ENCODE measurements around the gene ADRM1.

The ADRM1 gene

GRCh38 chr20:62307226-62308101 is 4.7 kb downstream of the ADRM1 start:
- H3K4me3 ChIP-seq (ENCODE audit: low read depth, low read length), result no peak overlapping the region
- in situ Hi-C loops (cut with HindIII; ENCODE audit: low pct_ligation_motif_present, low sequenced_read_pairs), result no loop called here

DNA sequence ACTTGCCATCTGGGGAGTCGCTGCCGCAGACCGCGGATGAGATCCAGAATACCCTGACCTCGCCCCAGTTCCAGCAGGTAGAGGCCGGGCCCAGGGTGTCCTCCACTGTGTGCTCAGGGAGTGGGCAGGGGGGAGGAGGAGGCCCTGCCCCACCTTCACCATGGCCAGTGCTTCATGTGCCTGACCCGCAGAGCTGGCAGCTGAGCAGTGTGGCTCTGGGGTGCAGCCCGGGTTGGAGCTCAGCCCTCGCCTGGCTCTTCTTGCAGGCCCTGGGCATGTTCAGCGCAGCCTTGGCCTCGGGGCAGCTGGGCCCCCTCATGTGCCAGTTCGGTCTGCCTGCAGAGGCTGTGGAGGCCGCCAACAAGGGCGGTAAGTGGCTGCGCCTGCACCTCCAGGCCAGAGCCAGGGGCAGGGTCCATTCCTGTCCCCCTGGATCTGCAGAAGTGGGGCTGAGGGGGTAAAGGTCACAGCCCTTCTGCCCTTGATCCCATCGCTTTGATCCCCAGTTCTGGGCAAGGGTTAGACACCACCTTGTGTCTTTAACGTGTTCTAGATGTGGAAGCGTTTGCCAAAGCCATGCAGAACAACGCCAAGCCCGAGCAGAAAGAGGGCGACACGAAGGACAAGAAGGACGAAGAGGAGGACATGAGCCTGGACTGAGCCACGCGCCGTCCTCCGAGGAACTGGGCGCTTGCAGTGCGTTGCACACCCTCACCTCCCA is 5.5 kb downstream of the ADRM1 start:
- no peak for DNase-seq
- no peaks in the 10 kb centered on the region for H3K27me3 ChIP-seq (replicated peaks)
- no peak overlapping the region for H3K27ac ChIP-seq
- TF ChIP-seq, protein P1, sequence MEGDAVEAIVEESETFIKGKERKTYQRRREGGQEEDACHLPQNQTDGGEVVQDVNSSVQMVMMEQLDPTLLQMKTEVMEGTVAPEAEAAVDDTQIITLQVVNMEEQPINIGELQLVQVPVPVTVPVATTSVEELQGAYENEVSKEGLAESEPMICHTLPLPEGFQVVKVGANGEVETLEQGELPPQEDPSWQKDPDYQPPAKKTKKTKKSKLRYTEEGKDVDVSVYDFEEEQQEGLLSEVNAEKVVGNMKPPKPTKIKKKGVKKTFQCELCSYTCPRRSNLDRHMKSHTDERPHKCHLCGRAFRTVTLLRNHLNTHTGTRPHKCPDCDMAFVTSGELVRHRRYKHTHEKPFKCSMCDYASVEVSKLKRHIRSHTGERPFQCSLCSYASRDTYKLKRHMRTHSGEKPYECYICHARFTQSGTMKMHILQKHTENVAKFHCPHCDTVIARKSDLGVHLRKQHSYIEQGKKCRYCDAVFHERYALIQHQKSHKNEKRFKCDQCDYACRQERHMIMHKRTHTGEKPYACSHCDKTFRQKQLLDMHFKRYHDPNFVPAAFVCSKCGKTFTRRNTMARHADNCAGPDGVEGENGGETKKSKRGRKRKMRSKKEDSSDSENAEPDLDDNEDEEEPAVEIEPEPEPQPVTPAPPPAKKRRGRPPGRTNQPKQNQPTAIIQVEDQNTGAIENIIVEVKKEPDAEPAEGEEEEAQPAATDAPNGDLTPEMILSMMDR (IDR thresholded peaks at IDR 0.05; ENCODE audit: low read depth, low read length, missing control alignments), result no peak
- H3K4me3 ChIP-seq (ENCODE audit: low read depth, low read length), result no peak overlapping the region
- in situ Hi-C loops (cut with HindIII; ENCODE audit: low pct_ligation_motif_present, low sequenced_read_pairs), result no loop called here
- peaks cover 91% of the 10 kb centered on the region for H3K36me3 ChIP-seq (replicated peaks)

More at GRCh38 chr20:62307226-62308101, 4.7 kb downstream of the ADRM1 start:
- TF ChIP-seq, protein P1 (IDR thresholded peaks at IDR 0.05; ENCODE audit: low read depth, low read length, missing control alignments), result no peak
- Histone ChIP-seq H3K36me3 (replicated peaks) (peaks cover 83% of the 10 kb centered on the region), H3K27me3 (replicated peaks) (no peaks in the 10 kb centered on the region), H3K27ac (no peak overlapping the region)
- DNase-seq, result no peak

GRCh38 chr20:62309198-62309944 is 6.6 kb downstream of the ADRM1 start:
- Histone ChIP-seq H3K36me3 (replicated peaks) (peaks cover 92% of the 10 kb centered on the region), H3K4me3 (ENCODE audit: low read depth, low read length) (no peak overlapping the region), H3K27ac (no peak overlapping the region), H3K27me3 (replicated peaks) (no peaks in the 10 kb centered on the region)
- in situ Hi-C loops (cut with HindIII; ENCODE audit: low pct_ligation_motif_present, low sequenced_read_pairs), result no loop called here
- no peak for DNase-seq
- TF ChIP-seq, protein P1 (IDR thresholded peaks at IDR 0.05; ENCODE audit: low read depth, low read length, missing control alignments), result no peak

GRCh38 chr20:62309947-62310756 is 7.4 kb downstream of the ADRM1 start:
- no peak for DNase-seq
- no peak overlapping the region for H3K4me3 ChIP-seq (ENCODE audit: low read depth, low read length)
- H3K27me3 ChIP-seq (replicated peaks), result no peaks in the 10 kb centered on the region
- TF ChIP-seq, protein P1 (IDR thresholded peaks at IDR 0.05; ENCODE audit: low read depth, low read length, missing control alignments), result no peak
- peaks cover 91% of the 10 kb centered on the region for H3K36me3 ChIP-seq (replicated peaks)
- H3K27ac ChIP-seq, result no peak overlapping the region
- in situ Hi-C loops (cut with HindIII; ENCODE audit: low pct_ligation_motif_present, low sequenced_read_pairs), result no loop called here

DNA sequence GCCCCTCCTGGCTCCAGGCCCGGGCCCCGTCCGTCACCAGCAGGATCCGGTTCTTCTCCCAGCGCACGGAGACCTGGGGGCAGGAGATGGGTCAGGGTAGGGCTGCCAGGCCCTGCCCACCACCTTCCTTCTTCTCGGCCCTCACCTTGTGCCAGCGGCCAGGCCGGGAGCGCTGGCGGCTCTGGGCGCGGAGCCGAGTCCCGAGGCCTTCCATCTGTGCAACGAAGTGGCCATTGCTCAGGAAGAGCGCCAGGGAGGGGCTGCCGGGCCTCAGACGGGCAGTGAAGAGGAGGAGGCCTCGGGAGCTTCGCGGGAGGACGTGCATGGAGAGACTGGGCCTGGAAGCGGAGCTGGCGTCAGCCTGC is 7.9 kb downstream of the ADRM1 start:
- in situ Hi-C loops (cut with HindIII; ENCODE audit: low pct_ligation_motif_present, low sequenced_read_pairs), result no loop called here

More for the DNA sequence above, 7.9 kb downstream of the ADRM1 start:
- no peak for DNase-seq
- Histone ChIP-seq H3K27me3 (replicated peaks) (no peaks in the 10 kb centered on the region), H3K27ac (no peak overlapping the region), H3K36me3 (replicated peaks) (peaks cover 92% of the 10 kb centered on the region), H3K4me3 (ENCODE audit: low read depth, low read length) (no peak overlapping the region)
- TF ChIP-seq, protein P1 (IDR thresholded peaks at IDR 0.05; ENCODE audit: low read depth, low read length, missing control alignments), result no peak
